ENCODE data around the gene PLBD2. TPM values are rescaled to one million over a fixed set of nuclear protein-coding genes. Genes with fewer than 3 reads are reported as not detected.

PLBD2 gene
- total RNA-seq, 1 donor from 2014 or later, result 62.9 TPM

DNA sequence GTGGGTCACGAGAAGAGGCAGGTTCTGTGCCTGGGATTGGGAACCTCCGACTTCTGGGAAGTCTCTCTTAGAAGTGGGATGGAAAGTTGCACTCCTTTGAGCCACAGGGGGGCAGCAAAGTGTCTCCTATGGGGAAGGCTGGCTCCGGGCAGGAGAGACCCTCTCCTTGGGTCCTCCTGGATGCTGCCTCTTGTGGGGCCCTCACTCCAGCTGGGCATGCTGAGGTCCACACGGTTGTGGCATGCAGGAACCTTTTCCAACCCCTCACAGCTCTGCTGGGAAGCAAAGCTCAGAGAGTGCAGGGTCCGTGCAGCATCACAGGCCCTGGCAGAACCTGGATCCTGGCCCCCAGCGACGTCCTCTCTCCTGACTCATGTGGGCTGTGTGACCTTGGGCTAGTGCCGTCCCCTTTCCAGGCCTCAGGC is 81.2 kb downstream of the PLBD2 start:
- no peak for DNase-seq (ENCODE audit: low spot score)

- no peak for DNase-seq (ENCODE audit: low spot score)
These were observed 81.9 kb downstream of the PLBD2 start for GRCh38 chr12:113440336-113440735.

Other genes starting within 250 kb of the PLBD2 start
- not detected for gene RASAL1, start 222.8 kb upstream of the PLBD2 start, total RNA-seq
- gene CFAP73, start 208.9 kb upstream of the PLBD2 start, total RNA-seq, result not detected
- gene DDX54, start 173.1 kb upstream of the PLBD2 start, total RNA-seq, result 46.3 TPM
- gene RITA1, start 172.9 kb upstream of the PLBD2 start, total RNA-seq, result 9.9 TPM
- 37.1 TPM for gene TPCN1, start 137.1 kb upstream of the PLBD2 start, total RNA-seq
- gene SLC8B1, start 23.5 kb upstream of the PLBD2 start, total RNA-seq, result 28.5 TPM
- 4.3 TPM for gene SDS, start 45.3 kb downstream of the PLBD2 start, total RNA-seq
- gene SDSL, start 63.8 kb downstream of the PLBD2 start, total RNA-seq, result 5.7 TPM
- not detected for gene LHX5, start 113.3 kb downstream of the PLBD2 start, total RNA-seq